Liver (tissue), 9 donors: ENCODE results near the gene ZNF563. TPM values are rescaled to one million over a fixed set of nuclear protein-coding genes. Genes with fewer than 3 reads are reported as not detected.

ENCODE experiments used
- DNase-seq: peaks from one replicate; pipeline ENCODE4 v3.0.0-alpha.2; 2017; ENCODE audit warnings: low spot score
- H3K27ac ChIP-seq, 2 donors: one replicate each; pipeline ENCODE4 v1.7.0; 2013; ENCODE audit warnings: inconsistent platforms in 2 of 2, low read length in 2 of 2, control low read depth in 1 of 2, low read depth in 1 of 2, mild to moderate bottlenecking in 1 of 2
- H3K27me3 ChIP-seq, 4 donors: one replicate each; pipeline versions ENCODE4 v1.6.1 to v1.7.0; 2013; ENCODE audit warnings: low read length in 3 of 4, inconsistent platforms in 1 of 4, mild to moderate bottlenecking in 1 of 4, moderate library complexity in 1 of 4; ENCODE audit not compliant: control insufficient read depth in 4 of 4, insufficient read depth in 4 of 4
- H3K36me3 ChIP-seq, 4 donors: one replicate each; pipeline versions ENCODE4 v1.6.1 to v1.7.0; 2013; ENCODE audit warnings: low read length in 3 of 4, mild to moderate bottlenecking in 3 of 4, low read depth in 1 of 4, moderate library complexity in 1 of 4; ENCODE audit not compliant: control insufficient read depth in 4 of 4, insufficient read depth in 3 of 4
- H3K4me1 ChIP-seq, 4 donors: one replicate each; pipeline versions ENCODE4 v1.6.1 to v1.7.0; 2013; ENCODE audit warnings: low read length in 3 of 4, mild to moderate bottlenecking in 3 of 4, moderate library complexity in 1 of 4; ENCODE audit not compliant: control insufficient read depth in 4 of 4, insufficient read depth in 4 of 4
- H3K4me3 ChIP-seq, 3 donors: one replicate each; pipeline versions ENCODE4 v1.6.1 to v1.7.0; 2013; ENCODE audit warnings: low read length in 3 of 3, control low read depth in 1 of 3, low read depth in 1 of 3, mild to moderate bottlenecking in 1 of 3
- H3K9ac ChIP-seq, 2 donors: one replicate each; pipeline ENCODE4 v1.7.0; 2013; ENCODE audit warnings: low read length in 2 of 2, mild to moderate bottlenecking in 2 of 2, moderate library complexity in 2 of 2, control low read depth in 1 of 2, low read depth in 1 of 2
- H3K9me3 ChIP-seq, 4 donors: one replicate each; pipeline versions ENCODE4 v1.6.1 to v1.7.0; 2013; ENCODE audit warnings: low read length in 3 of 4; ENCODE audit not compliant: control insufficient read depth in 4 of 4
- EGR1 ChIP-seq, 2 donors: IDR thresholded peaks; 2 replicates each; pipeline ENCODE4 v1.6.1; 2016 to 2018; ENCODE audit warnings: antibody characterized with exemption in 2 of 2, low read depth in 2 of 2
- FOXA1 ChIP-seq: IDR thresholded peaks from 2 replicates; pipeline ENCODE4 v1.6.1; 2016; ENCODE audit warnings: antibody characterized with exemption
- FOXA2 ChIP-seq: IDR thresholded peaks from 2 replicates; pipeline ENCODE4 v1.6.1; 2016; ENCODE audit warnings: antibody characterized with exemption
- GABPA ChIP-seq, 2 donors: IDR thresholded peaks in 1 of 2; conservative IDR thresholded peaks in 1 of 2; 2 replicates each; pipeline ENCODE4 v1.6.1; 2016; ENCODE audit warnings: antibody characterized with exemption in 2 of 2, mild to moderate bottlenecking in 1 of 2, moderate library complexity in 1 of 2
- HNF4A ChIP-seq, 2 donors: conservative IDR thresholded peaks; 2 replicates each; pipeline ENCODE4 v1.6.1; 2016; ENCODE audit warnings: antibody characterized with exemption in 2 of 2, mild to moderate bottlenecking in 2 of 2
- HNF4G ChIP-seq: IDR thresholded peaks from 2 replicates; pipeline ENCODE4 v1.6.1; 2016; ENCODE audit warnings: antibody characterized with exemption
- JUND ChIP-seq, 2 donors: IDR thresholded peaks; 2 replicates each; pipeline ENCODE4 v1.6.1; 2016; ENCODE audit warnings: antibody characterized with exemption in 2 of 2
- NR2F2 ChIP-seq: IDR thresholded peaks from 2 replicates; pipeline ENCODE4 v1.6.1; 2016; ENCODE audit warnings: antibody characterized with exemption
- RAD21 ChIP-seq, 2 donors: IDR thresholded peaks; 2 replicates each; pipeline ENCODE4 v1.6.1; 2016; ENCODE audit warnings: antibody characterized with exemption in 2 of 2, mild to moderate bottlenecking in 2 of 2
- RXRA ChIP-seq, 2 donors: IDR thresholded peaks; 2 replicates each; pipeline ENCODE4 v1.6.1; 2017 to 2018; ENCODE audit warnings: antibody characterized with exemption in 2 of 2, mild to moderate bottlenecking in 1 of 2
- SP1 ChIP-seq: IDR thresholded peaks from 2 replicates; pipeline ENCODE4 v1.6.1; 2018; ENCODE audit warnings: antibody characterized with exemption, mild to moderate bottlenecking
- TAF1 ChIP-seq: conservative IDR thresholded peaks from 2 replicates; pipeline ENCODE4 v1.6.1; 2016; ENCODE audit warnings: antibody characterized with exemption, mild to moderate bottlenecking
- YY1 ChIP-seq: IDR thresholded peaks from 2 replicates; pipeline ENCODE4 v1.6.1; 2016; ENCODE audit warnings: antibody characterized with exemption, mild to moderate bottlenecking
- WGBS: extraction: QIAGEN DNeasy Blood & Tissue Kit; methylation state at CpG from one replicate; pipeline ENCODE4 v1.1.7; 2013; 5-methylcytosine and 5-hydroxymethylcytosine counted together
- polyA plus RNA-seq, 2 donors: library from polyadenylated mRNA; stranded (reverse) in 1 of 2; unstranded in 1 of 2; fragments of 200-250 nt in 1 of 2; fragments of >200 nt in 1 of 2; fragmentation: Nextera tagmentation in 1 of 2; extraction: Ambion mirVana in 1 of 2; gene quantifications; one replicate each; pipeline versions ENCODE4 v1.2.1 to v1.2.3, GENCODE V29; 2013 to 2015
- total RNA-seq, 2 donors: library from RNA; depleted of rRNA; stranded (reverse); fragments of >200 nt; gene quantifications; one replicate each; pipeline ENCODE4 v1.2.3, GENCODE V29; 2014
- TF ChIP-seq, protein P1 (sequence below): IDR thresholded peaks from 2 replicates; pipeline ENCODE4 v1.6.1; 2016; ENCODE audit warnings: antibody characterized with exemption
- TF ChIP-seq, protein P2 (sequence below): IDR thresholded peaks from 2 replicates; pipeline ENCODE4 v1.6.1; 2016; ENCODE audit warnings: antibody characterized with exemption, mild to moderate bottlenecking
- TF ChIP-seq, protein P3 (sequence below): IDR thresholded peaks from 2 replicates; pipeline ENCODE4 v1.6.1; 2016; ENCODE audit warnings: antibody characterized with exemption
- TF ChIP-seq, protein P4 (sequence below): IDR thresholded peaks from 2 replicates; pipeline ENCODE4 v1.6.1; 2016; ENCODE audit warnings: antibody characterized with exemption
- TF ChIP-seq, protein P5 (sequence below): fragments of 150-350 bp; IDR thresholded peaks from 2 replicates; pipeline ENCODE4 v1.5.1; 2017; ENCODE audit warnings: improper control_type of control experiment, low read depth, low read length; ENCODE audit not compliant: missing input control
- donor health status: healthy.
- donor health status: healthy.
- donor health status: healthy.
- donor health status: healthy.
- donor health status: healthy.

The ZNF563 gene
- total and polyA plus RNA-seq, 4 donors: 2.5 to 15.8 (median 6.9) TPM

DNA sequence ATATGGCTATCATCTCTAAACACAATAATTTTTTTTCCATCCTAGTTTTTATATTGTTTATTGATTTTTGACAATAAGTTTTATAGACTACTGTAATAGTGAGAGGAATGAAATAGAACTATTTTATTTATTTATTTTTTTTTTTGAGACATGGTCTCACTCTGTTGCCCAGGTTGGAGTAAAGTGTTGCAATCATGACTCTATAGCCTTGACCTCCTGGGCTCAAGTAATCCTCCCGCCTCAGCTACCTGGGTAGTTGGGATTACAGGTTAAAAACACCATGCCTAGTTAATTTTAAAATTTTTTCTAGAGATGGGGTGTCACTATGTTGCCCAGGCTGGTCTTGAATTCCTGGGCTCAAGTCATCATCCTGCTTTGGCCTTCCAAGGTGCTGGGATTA is 40.6 kb upstream of the ZNF563 start:
- no peak overlapping the region for H3K27ac ChIP-seq
- peaks cover 0 to 6% (median 1%) of the 10 kb centered on the region in 4 donors for H3K36me3 ChIP-seq
- no peak for DNase-seq
- no peaks in the 10 kb centered on the region for H3K27me3 ChIP-seq
- H3K9ac ChIP-seq: no peak overlapping the region
- no peaks in the 10 kb centered on the region for H3K4me1 ChIP-seq
- no peak for TF ChIP-seq GABPA (IDR thresholded peaks at IDR 0.05 in 1 of 2, conservative IDR thresholded peaks at IDR 0.05 in 1 of 2)
- TF ChIP-seq, protein P1, sequence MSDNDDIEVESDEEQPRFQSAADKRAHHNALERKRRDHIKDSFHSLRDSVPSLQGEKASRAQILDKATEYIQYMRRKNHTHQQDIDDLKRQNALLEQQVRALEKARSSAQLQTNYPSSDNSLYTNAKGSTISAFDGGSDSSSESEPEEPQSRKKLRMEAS: no peak
- TF ChIP-seq, protein P2, sequence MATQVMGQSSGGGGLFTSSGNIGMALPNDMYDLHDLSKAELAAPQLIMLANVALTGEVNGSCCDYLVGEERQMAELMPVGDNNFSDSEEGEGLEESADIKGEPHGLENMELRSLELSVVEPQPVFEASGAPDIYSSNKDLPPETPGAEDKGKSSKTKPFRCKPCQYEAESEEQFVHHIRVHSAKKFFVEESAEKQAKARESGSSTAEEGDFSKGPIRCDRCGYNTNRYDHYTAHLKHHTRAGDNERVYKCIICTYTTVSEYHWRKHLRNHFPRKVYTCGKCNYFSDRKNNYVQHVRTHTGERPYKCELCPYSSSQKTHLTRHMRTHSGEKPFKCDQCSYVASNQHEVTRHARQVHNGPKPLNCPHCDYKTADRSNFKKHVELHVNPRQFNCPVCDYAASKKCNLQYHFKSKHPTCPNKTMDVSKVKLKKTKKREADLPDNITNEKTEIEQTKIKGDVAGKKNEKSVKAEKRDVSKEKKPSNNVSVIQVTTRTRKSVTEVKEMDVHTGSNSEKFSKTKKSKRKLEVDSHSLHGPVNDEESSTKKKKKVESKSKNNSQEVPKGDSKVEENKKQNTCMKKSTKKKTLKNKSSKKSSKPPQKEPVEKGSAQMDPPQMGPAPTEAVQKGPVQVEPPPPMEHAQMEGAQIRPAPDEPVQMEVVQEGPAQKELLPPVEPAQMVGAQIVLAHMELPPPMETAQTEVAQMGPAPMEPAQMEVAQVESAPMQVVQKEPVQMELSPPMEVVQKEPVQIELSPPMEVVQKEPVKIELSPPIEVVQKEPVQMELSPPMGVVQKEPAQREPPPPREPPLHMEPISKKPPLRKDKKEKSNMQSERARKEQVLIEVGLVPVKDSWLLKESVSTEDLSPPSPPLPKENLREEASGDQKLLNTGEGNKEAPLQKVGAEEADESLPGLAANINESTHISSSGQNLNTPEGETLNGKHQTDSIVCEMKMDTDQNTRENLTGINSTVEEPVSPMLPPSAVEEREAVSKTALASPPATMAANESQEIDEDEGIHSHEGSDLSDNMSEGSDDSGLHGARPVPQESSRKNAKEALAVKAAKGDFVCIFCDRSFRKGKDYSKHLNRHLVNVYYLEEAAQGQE: no peak
- no peak overlapping the region for H3K4me3 ChIP-seq
- WGBS: 95% methylated on average over 1 of the region's 1 CpG
- peaks cover 10 to 32% (median 16%) of the 10 kb centered on the region in 4 donors for H3K9me3 ChIP-seq

DNA sequence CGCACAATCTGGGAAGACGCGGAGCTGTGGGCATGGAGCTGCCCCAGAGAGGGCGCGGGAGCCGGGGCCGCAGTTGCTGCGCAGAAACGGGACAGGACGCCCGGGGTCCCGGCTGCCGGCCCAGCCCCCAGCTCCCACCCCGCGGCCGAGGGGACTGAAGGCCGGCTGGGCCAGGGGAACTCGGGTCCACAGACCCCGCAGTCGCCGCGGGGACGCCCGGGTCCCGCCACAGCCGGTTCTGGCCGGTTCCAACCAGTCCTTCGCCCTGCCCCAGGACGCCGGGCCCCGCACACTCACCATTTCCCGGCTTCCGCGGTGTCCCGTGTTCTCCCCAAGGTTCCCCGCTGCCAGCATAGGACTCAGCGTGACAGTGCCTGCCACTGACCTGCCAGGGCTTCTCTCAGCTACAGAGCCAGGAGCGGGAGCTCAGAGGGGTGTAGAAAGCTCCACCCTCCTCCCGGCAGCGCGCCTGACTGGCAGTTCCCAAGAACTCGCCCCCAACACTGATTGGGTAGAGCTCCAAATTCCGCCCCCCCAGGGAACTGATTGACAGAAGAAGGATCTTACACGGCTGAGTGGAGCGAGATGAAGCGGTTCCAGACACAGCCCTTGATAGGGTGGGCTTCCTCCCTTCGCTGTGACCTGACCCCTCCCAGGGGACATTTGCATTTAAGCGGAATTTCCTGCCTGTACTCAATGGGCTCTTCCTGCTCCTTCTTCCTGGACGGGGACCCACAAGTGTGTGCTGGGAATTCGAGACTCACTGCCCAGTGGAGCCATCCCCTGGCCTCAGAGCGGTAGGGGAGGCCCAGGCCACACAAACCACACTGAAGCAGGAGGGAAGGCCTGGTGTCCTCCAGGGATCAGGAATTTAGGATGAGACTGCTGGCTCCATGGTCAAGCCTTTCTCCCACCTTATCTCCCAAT is 32.1 kb upstream of the ZNF563 start, which contains the start of gene ZNF442:
Gene ZNF442 (minus strand): TSS at position 448 of the 927 bp plus-strand sequence. CDS start 2,052 bp downstream, outside the sequence.
- WGBS: under 1% methylated on average over 51 of the region's 51 CpGs
- TF ChIP-seq SP1 (peak; percentile 86), GABPA (IDR thresholded peaks at IDR 0.05 in 1 of 2, conservative IDR thresholded peaks at IDR 0.05 in 1 of 2) (peak; percentile 20 to 74), TAF1 (peak; percentile 89), HNF4G (no peak), RAD21 (IDR thresholded peaks at IDR 0.05) (peak; percentile 83 to 84), HNF4A (conservative IDR thresholded peaks at IDR 0.05) (peak; percentile 26 to 44), RXRA (IDR thresholded peaks at IDR 0.05) (peak; percentile 53 to 80), FOXA1 (no peak), JUND (IDR thresholded peaks at IDR 0.05) (no peak), EGR1 (IDR thresholded peaks at IDR 0.05; ENCODE audit: low read depth in 2 of 2) (peak; percentile 13 to 55), FOXA2 (peak; percentile 9), NR2F2 (peak; percentile 91), YY1 (peak; percentile 56)
- TF ChIP-seq, protein P3, sequence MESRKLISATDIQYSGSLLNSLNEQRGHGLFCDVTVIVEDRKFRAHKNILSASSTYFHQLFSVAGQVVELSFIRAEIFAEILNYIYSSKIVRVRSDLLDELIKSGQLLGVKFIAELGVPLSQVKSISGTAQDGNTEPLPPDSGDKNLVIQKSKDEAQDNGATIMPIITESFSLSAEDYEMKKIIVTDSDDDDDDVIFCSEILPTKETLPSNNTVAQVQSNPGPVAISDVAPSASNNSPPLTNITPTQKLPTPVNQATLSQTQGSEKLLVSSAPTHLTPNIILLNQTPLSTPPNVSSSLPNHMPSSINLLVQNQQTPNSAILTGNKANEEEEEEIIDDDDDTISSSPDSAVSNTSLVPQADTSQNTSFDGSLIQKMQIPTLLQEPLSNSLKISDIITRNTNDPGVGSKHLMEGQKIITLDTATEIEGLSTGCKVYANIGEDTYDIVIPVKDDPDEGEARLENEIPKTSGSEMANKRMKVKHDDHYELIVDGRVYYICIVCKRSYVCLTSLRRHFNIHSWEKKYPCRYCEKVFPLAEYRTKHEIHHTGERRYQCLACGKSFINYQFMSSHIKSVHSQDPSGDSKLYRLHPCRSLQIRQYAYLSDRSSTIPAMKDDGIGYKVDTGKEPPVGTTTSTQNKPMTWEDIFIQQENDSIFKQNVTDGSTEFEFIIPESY: peak; percentile 75
- TF ChIP-seq, protein P1: peak; percentile 78
- TF ChIP-seq, protein P4, sequence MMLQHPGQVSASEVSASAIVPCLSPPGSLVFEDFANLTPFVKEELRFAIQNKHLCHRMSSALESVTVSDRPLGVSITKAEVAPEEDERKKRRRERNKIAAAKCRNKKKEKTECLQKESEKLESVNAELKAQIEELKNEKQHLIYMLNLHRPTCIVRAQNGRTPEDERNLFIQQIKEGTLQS: no peak
- TF ChIP-seq, protein P5, sequence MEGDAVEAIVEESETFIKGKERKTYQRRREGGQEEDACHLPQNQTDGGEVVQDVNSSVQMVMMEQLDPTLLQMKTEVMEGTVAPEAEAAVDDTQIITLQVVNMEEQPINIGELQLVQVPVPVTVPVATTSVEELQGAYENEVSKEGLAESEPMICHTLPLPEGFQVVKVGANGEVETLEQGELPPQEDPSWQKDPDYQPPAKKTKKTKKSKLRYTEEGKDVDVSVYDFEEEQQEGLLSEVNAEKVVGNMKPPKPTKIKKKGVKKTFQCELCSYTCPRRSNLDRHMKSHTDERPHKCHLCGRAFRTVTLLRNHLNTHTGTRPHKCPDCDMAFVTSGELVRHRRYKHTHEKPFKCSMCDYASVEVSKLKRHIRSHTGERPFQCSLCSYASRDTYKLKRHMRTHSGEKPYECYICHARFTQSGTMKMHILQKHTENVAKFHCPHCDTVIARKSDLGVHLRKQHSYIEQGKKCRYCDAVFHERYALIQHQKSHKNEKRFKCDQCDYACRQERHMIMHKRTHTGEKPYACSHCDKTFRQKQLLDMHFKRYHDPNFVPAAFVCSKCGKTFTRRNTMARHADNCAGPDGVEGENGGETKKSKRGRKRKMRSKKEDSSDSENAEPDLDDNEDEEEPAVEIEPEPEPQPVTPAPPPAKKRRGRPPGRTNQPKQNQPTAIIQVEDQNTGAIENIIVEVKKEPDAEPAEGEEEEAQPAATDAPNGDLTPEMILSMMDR: peak; percentile 65
- TF ChIP-seq, protein P2: peak; percentile 86
- H3K4me1 ChIP-seq: peaks cover 0 to 14% (median 0%) of the 10 kb centered on the region in 4 donors
- DNase-seq: peak; percentile 85
- peak within 1 kb of the TSS; percentile 32 to 77 for H3K9ac ChIP-seq
- peak within 1 kb of the TSS; percentile 73 to 81 for H3K27ac ChIP-seq
- H3K9me3 ChIP-seq: no peaks in the 10 kb centered on the region
- H3K27me3 ChIP-seq: no peaks in the 10 kb centered on the region
- peak within 1 kb of the TSS; percentile 56 to 94 (median 73) for H3K4me3 ChIP-seq
- no peaks in the 10 kb centered on the region for H3K36me3 ChIP-seq
